ENCODE data around the gene EIF4H.

EIF4H gene

GRCh38 chr7:74173866-74174605, at the start of gene EIF4H:
Gene EIF4H, plus strand, starts transcription at chr7:74174356. Its CDS starts 28 bp downstream, at chr7:74174384.
- TF ChIP-seq BHLHE40 (IDR thresholded peaks at IDR 0.05; ENCODE audit: borderline replicate concordance) (no peak), NFRKB (IDR thresholded peaks at IDR 0.05) (no peak), L3MBTL2 (conservative IDR thresholded peaks at IDR 0.05) (peak; percentile 53), LEF1 (IDR thresholded peaks at IDR 0.05; ENCODE audit: borderline replicate concordance) (peak; percentile 14; the same call in 1 of the 2 replicates), FOXM1 (IDR thresholded peaks at IDR 0.05; ENCODE audit: borderline replicate concordance) (peak; percentile 15; the same call in 1 of the 2 replicates)
- CTCF ChIA-PET: interaction anchor here (1.4 kb wide), 2 partner anchors 105 to 147 kb away, joined by 3 to 7 read pairs; no protein-coding TSS in a partner anchor
- DNase-seq (ENCODE audit: extremely low spot score): peak; percentile 92
- POLR2A ChIA-PET: interaction anchor here (0.7 to 2.6 kb wide), 13 partner anchors 9 to 147 kb away, joined by 3 to 12 read pairs (median 5); partner anchors contain the start of gene LIMK1

DNA sequence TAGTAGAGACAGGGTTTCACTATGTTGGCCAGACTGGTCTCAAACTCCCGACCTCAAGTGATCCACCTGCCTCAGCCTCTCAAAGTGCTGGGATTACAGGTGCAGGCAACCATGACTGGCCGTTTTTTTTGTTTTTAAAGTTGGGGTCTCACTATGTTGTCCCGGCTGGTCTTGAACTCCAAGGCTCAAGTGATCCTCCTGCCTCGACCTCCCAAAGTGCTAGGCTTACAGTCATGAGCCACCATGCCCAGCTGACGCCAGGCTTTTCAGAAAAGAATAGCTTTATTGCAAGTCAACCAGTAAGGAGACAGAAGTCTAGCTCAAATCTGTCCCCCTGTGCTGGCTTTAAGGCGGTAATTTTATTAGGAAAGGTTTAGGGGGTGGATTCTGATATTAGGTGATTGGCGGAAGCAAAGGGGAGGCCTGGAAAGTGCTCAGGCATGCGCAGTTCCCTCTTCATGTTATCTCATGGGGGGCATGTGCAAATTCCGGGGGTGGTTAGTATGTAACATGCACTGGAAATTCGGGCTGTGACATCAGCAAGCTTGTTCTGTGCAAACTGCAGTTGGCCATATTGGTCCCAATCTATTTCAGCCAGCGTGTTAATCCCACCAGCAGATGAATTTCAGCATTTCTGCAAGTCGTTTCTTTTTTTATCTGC, 47.8 kb upstream of the EIF4H start:
- TF ChIP-seq CTBP1 (IDR thresholded peaks at IDR 0.05; ENCODE audit: borderline replicate concordance) (no peak), L3MBTL2 (conservative IDR thresholded peaks at IDR 0.05) (no peak), SP1 (IDR thresholded peaks at IDR 0.05) (no peak), SUZ12 (IDR thresholded peaks at IDR 0.05) (no peak), TARDBP (IDR thresholded peaks at IDR 0.05) (no peak), FOXK2 (IDR thresholded peaks at IDR 0.05) (no peak), BHLHE40 (IDR thresholded peaks at IDR 0.05; ENCODE audit: borderline replicate concordance) (no peak), ELF4 (IDR thresholded peaks at IDR 0.05) (no peak), FOXM1 (IDR thresholded peaks at IDR 0.05; ENCODE audit: borderline replicate concordance) (no peak)
- ChIA-PET CTCF (no interaction called here), POLR2A (no interaction called here)
- no peak for DNase-seq (ENCODE audit: extremely low spot score)

GRCh38 chr7:74129887-74130286, 44.3 kb upstream of the EIF4H start:
- ChIA-PET POLR2A (no interaction called here), CTCF (no interaction called here)
- TF ChIP-seq ELF4 (IDR thresholded peaks at IDR 0.05): no peak
- no peak for TF ChIP-seq SUZ12 (IDR thresholded peaks at IDR 0.05)
- TF ChIP-seq CTBP1 (IDR thresholded peaks at IDR 0.05; ENCODE audit: borderline replicate concordance): no peak
- TF ChIP-seq ARNT (IDR thresholded peaks at IDR 0.05): no peak
- TF ChIP-seq, protein P1, sequence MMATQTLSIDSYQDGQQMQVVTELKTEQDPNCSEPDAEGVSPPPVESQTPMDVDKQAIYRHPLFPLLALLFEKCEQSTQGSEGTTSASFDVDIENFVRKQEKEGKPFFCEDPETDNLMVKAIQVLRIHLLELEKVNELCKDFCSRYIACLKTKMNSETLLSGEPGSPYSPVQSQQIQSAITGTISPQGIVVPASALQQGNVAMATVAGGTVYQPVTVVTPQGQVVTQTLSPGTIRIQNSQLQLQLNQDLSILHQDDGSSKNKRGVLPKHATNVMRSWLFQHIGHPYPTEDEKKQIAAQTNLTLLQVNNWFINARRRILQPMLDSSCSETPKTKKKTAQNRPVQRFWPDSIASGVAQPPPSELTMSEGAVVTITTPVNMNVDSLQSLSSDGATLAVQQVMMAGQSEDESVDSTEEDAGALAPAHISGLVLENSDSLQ (IDR thresholded peaks at IDR 0.05): no peak
- TF ChIP-seq NFRKB (IDR thresholded peaks at IDR 0.05): no peak
- TF ChIP-seq HDGF (IDR thresholded peaks at IDR 0.05; ENCODE audit: borderline replicate concordance): no peak
- no peak for TF ChIP-seq TARDBP (IDR thresholded peaks at IDR 0.05)
- no peak for DNase-seq (ENCODE audit: extremely low spot score)

- no peak for DNase-seq (ENCODE audit: extremely low spot score)
- POLR2A ChIA-PET: no interaction called here
- CTCF ChIA-PET: no interaction called here
- TF ChIP-seq HDGF (IDR thresholded peaks at IDR 0.05; ENCODE audit: borderline replicate concordance): no peak
- TF ChIP-seq FOXK2 (IDR thresholded peaks at IDR 0.05): no peak
- TF ChIP-seq, protein P1 (IDR thresholded peaks at IDR 0.05): no peak
- no peak for TF ChIP-seq SP1 (IDR thresholded peaks at IDR 0.05)
- TF ChIP-seq BHLHE40 (IDR thresholded peaks at IDR 0.05; ENCODE audit: borderline replicate concordance): no peak
- TF ChIP-seq ARNT (IDR thresholded peaks at IDR 0.05): no peak
- no peak for TF ChIP-seq FOXM1 (IDR thresholded peaks at IDR 0.05; ENCODE audit: borderline replicate concordance)
Measured at GRCh38 chr7:74130518-74130917, 43.6 kb upstream of the EIF4H start.

- POLR2A ChIA-PET: no interaction called here
- DNase-seq (ENCODE audit: extremely low spot score): no peak
- TF ChIP-seq NFRKB (IDR thresholded peaks at IDR 0.05) (no peak), TARDBP (IDR thresholded peaks at IDR 0.05) (no peak), ARNT (IDR thresholded peaks at IDR 0.05) (no peak), HDGF (IDR thresholded peaks at IDR 0.05; ENCODE audit: borderline replicate concordance) (no peak), FOXM1 (IDR thresholded peaks at IDR 0.05; ENCODE audit: borderline replicate concordance) (no peak), BHLHE40 (IDR thresholded peaks at IDR 0.05; ENCODE audit: borderline replicate concordance) (no peak), CTBP1 (IDR thresholded peaks at IDR 0.05; ENCODE audit: borderline replicate concordance) (no peak), FOXA1 (IDR thresholded peaks at IDR 0.05) (no peak), FOXK2 (IDR thresholded peaks at IDR 0.05) (no peak), SP1 (IDR thresholded peaks at IDR 0.05) (no peak)
- CTCF ChIA-PET: no interaction called here
Measured at GRCh38 chr7:74134117-74134620, 40.0 kb upstream of the EIF4H start.

GRCh38 chr7:74138334-74138867, 35.8 kb upstream of the EIF4H start:
- CTCF ChIA-PET: no interaction called here
- TF ChIP-seq TARDBP (IDR thresholded peaks at IDR 0.05): no peak
- no peak for TF ChIP-seq FOXK2 (IDR thresholded peaks at IDR 0.05)
- TF ChIP-seq FOXA1 (IDR thresholded peaks at IDR 0.05): no peak
- TF ChIP-seq CTBP1 (IDR thresholded peaks at IDR 0.05; ENCODE audit: borderline replicate concordance): no peak
- no peak for TF ChIP-seq L3MBTL2 (conservative IDR thresholded peaks at IDR 0.05)
- TF ChIP-seq, protein P1 (IDR thresholded peaks at IDR 0.05): no peak
- TF ChIP-seq SUZ12 (IDR thresholded peaks at IDR 0.05): no peak
- TF ChIP-seq ARNT (IDR thresholded peaks at IDR 0.05): no peak
- no peak for TF ChIP-seq BHLHE40 (IDR thresholded peaks at IDR 0.05; ENCODE audit: borderline replicate concordance)
- TF ChIP-seq FOXM1 (IDR thresholded peaks at IDR 0.05; ENCODE audit: borderline replicate concordance): no peak
- TF ChIP-seq ELF4 (IDR thresholded peaks at IDR 0.05): no peak
- TF ChIP-seq SP1 (IDR thresholded peaks at IDR 0.05): no peak
- TF ChIP-seq HDGF (IDR thresholded peaks at IDR 0.05; ENCODE audit: borderline replicate concordance): no peak
- TF ChIP-seq NFRKB (IDR thresholded peaks at IDR 0.05): no peak
- TF ChIP-seq ZNF384 (IDR thresholded peaks at IDR 0.05): no peak
- no peak for TF ChIP-seq LEF1 (IDR thresholded peaks at IDR 0.05; ENCODE audit: borderline replicate concordance)
- POLR2A ChIA-PET: no interaction called here
- no peak for DNase-seq (ENCODE audit: extremely low spot score)
